Peyer's patch (tissue), 4 donors: ENCODE results near the gene GRAMD2A. TPM values are rescaled to one million over a fixed set of nuclear protein-coding genes. Genes with fewer than 3 reads are reported as not detected.

Source experiments
- DNase-seq, 3 donors: peaks; one replicate each; pipeline ENCODE4 v3.0.0-alpha.2; 2017 to 2019
- H3K27ac ChIP-seq, 4 donors: fragments of 200-600 bp; sonication (generic); one replicate each; pipeline ENCODE4 v1.5.1; 2016 to 2019
- H3K27me3 ChIP-seq, 2 donors: fragments of 200-600 bp; sonication (generic); one replicate each; pipeline ENCODE4 v1.5.1; 2019
- H3K36me3 ChIP-seq, 3 donors: fragments of 200-600 bp; sonication (generic); one replicate each; pipeline ENCODE4 v1.5.1; 2016 to 2019
- H3K4me1 ChIP-seq, 4 donors: fragments of 200-600 bp; sonication (generic); one replicate each; pipeline ENCODE4 v1.5.1; 2016 to 2019
- H3K4me3 ChIP-seq, 4 donors: fragments of 200-600 bp; sonication (generic); 1 replicate in 3 of 4; 2 replicates in 1 of 4; pipeline ENCODE4 v1.5.1; 2016 to 2019; ENCODE audit warnings: mild to moderate bottlenecking in 1 of 4
- H3K9me3 ChIP-seq, 4 donors: fragments of 200-600 bp; sonication (generic); one replicate each; pipeline ENCODE4 v1.5.1; 2016 to 2019; ENCODE audit warnings: mild to moderate bottlenecking in 1 of 4
- CTCF ChIP-seq, 6 experiments: fragments of 450-650 bp in 4 of 6; fragments of 200-600 bp in 2 of 6; sonication (generic) in 1 of 6; IDR thresholded peaks; one replicate each; pipeline ENCODE4 v1.5.1; 2017 to 2019; ENCODE audit warnings: antibody characterized with exemption in 6 of 6, mild to moderate bottlenecking in 3 of 6, moderate library complexity in 1 of 6
- POLR2A ChIP-seq, 2 donors: fragments of 450-650 bp; IDR thresholded peaks; one replicate each; pipeline ENCODE4 v1.5.1; 2017; ENCODE audit warnings: antibody characterized with exemption in 2 of 2, mild to moderate bottlenecking in 2 of 2, moderate library complexity in 2 of 2
- total RNA-seq, 4 donors: library from RNA; depleted of rRNA; stranded (reverse); fragments of >200 nt; gene quantifications; one replicate each; pipeline ENCODE4 v1.1.0, GENCODE V29; 2016

The GRAMD2A gene
- total RNA-seq, 4 donors from 2014 or later = 3.3 to 27.8 (median 20.4) TPM

- no peaks in the 10 kb centered on the region for H3K27me3 ChIP-seq
- no peaks in the 10 kb centered on the region for H3K36me3 ChIP-seq
- peak overlapping the region in 3 of 4 donors; percentile 15 to 48 (median 41) for H3K4me3 ChIP-seq
- peaks cover 0 to 16% (median 0%) of the 10 kb centered on the region in 4 donors for H3K4me1 ChIP-seq
- no peaks in the 10 kb centered on the region for H3K9me3 ChIP-seq
- no peak overlapping the region for H3K27ac ChIP-seq
- peak in 1 of 2 donors; percentile 32 for TF ChIP-seq POLR2A (IDR thresholded peaks at IDR 0.05)
- no peak for TF ChIP-seq CTCF (IDR thresholded peaks at IDR 0.05)
- peak in 1 of 3 donors; percentile 70 for DNase-seq
Measured at GRCh38 chr15:72184165-72184811, 13.3 kb downstream of the GRAMD2A start.

GRCh38 chr15:72183781-72184164, 13.8 kb downstream of the GRAMD2A start:
- TF ChIP-seq CTCF (IDR thresholded peaks at IDR 0.05) (no peak), POLR2A (IDR thresholded peaks at IDR 0.05) (no peak)
- Histone ChIP-seq H3K36me3 (no peaks in the 10 kb centered on the region), H3K27ac (no peak overlapping the region), H3K27me3 (no peaks in the 10 kb centered on the region), H3K9me3 (no peaks in the 10 kb centered on the region), H3K4me1 (peaks cover 0 to 16% (median 0%) of the 10 kb centered on the region in 4 donors), H3K4me3 (peak overlapping the region in 2 of 4 donors; percentile 41 to 48)
- no peak for DNase-seq

- H3K4me1 ChIP-seq = peaks cover 0 to 16% (median 0%) of the 10 kb centered on the region in 4 donors
- H3K27ac ChIP-seq = no peak overlapping the region
- H3K36me3 ChIP-seq = no peaks in the 10 kb centered on the region
- H3K27me3 ChIP-seq = no peaks in the 10 kb centered on the region
- H3K9me3 ChIP-seq = no peaks in the 10 kb centered on the region
- H3K4me3 ChIP-seq = no peak overlapping the region
- DNase-seq = peak in 1 of 3 donors; percentile 54
- TF ChIP-seq POLR2A (IDR thresholded peaks at IDR 0.05) (no peak), CTCF (IDR thresholded peaks at IDR 0.05) (no peak)
Measured at GRCh38 chr15:72182673-72183072, 14.9 kb downstream of the GRAMD2A start.

- Histone ChIP-seq H3K4me3 (no peak overlapping the region), H3K27ac (no peak overlapping the region), H3K27me3 (no peaks in the 10 kb centered on the region), H3K9me3 (no peaks in the 10 kb centered on the region), H3K4me1 (peaks cover 0 to 16% (median 0%) of the 10 kb centered on the region in 4 donors), H3K36me3 (no peaks in the 10 kb centered on the region)
- no peak for TF ChIP-seq CTCF (IDR thresholded peaks at IDR 0.05)
- no peak for DNase-seq
Measured at GRCh38 chr15:72182244-72182643, 15.3 kb downstream of the GRAMD2A start.

GRCh38 chr15:72180761-72181324, 16.7 kb downstream of the GRAMD2A start:
- peaks cover 0 to 16% (median 0%) of the 10 kb centered on the region in 4 donors for H3K4me1 ChIP-seq
- H3K4me3 ChIP-seq = no peak overlapping the region
- TF ChIP-seq POLR2A (IDR thresholded peaks at IDR 0.05) (no peak), CTCF (IDR thresholded peaks at IDR 0.05) (no peak)
- H3K27ac ChIP-seq = no peak overlapping the region
- H3K9me3 ChIP-seq = no peaks in the 10 kb centered on the region
- DNase-seq = no peak
- no peaks in the 10 kb centered on the region for H3K36me3 ChIP-seq
- H3K27me3 ChIP-seq = no peaks in the 10 kb centered on the region
